BE2C (cell line): ENCODE results near the gene NUP93.

Experiments used
- DNase-seq: peaks from one replicate; pipeline ENCODE4 v3.0.0-alpha.2; 2020
- H3K27me3 ChIP-seq: fragments of 250-450 bp; sonication (Bioruptor Pico); 2 replicates; pipeline ENCODE4 v1.5.1; 2020; ENCODE audit warnings: mild to moderate bottlenecking
- H3K36me3 ChIP-seq: fragments of 250-450 bp; sonication (Bioruptor Pico); 2 replicates; pipeline ENCODE4 v1.5.1; 2020; ENCODE audit warnings: mild to moderate bottlenecking
- H3K4me1 ChIP-seq: fragments of 250-450 bp; sonication (Bioruptor Pico); 2 replicates; pipeline ENCODE4 v1.5.1; 2020
- H3K4me3 ChIP-seq: 2 replicates; pipeline ENCODE4 v1.5.1; 2011; ENCODE audit warnings: low read depth, low read length
- H3K9me3 ChIP-seq: fragments of 250-450 bp; sonication (Bioruptor Pico); 2 replicates; pipeline ENCODE4 v1.5.1; 2020
- TF ChIP-seq, protein P1 (sequence below): IDR thresholded peaks from 2 replicates; pipeline ENCODE4 v1.5.1; 2012; ENCODE audit warnings: mild to moderate bottlenecking, low read depth, low read length

The NUP93 gene

GRCh38 chr16:56702836-56703235 is 27.1 kb upstream of the NUP93 start:
- TF ChIP-seq, protein P1, sequence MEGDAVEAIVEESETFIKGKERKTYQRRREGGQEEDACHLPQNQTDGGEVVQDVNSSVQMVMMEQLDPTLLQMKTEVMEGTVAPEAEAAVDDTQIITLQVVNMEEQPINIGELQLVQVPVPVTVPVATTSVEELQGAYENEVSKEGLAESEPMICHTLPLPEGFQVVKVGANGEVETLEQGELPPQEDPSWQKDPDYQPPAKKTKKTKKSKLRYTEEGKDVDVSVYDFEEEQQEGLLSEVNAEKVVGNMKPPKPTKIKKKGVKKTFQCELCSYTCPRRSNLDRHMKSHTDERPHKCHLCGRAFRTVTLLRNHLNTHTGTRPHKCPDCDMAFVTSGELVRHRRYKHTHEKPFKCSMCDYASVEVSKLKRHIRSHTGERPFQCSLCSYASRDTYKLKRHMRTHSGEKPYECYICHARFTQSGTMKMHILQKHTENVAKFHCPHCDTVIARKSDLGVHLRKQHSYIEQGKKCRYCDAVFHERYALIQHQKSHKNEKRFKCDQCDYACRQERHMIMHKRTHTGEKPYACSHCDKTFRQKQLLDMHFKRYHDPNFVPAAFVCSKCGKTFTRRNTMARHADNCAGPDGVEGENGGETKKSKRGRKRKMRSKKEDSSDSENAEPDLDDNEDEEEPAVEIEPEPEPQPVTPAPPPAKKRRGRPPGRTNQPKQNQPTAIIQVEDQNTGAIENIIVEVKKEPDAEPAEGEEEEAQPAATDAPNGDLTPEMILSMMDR, result no peak
- Histone ChIP-seq H3K4me1 (no peaks in the 10 kb centered on the region), H3K27me3 (no peaks in the 10 kb centered on the region), H3K9me3 (no peaks in the 10 kb centered on the region), H3K4me3 (no peak overlapping the region), H3K36me3 (no peaks in the 10 kb centered on the region)
- DNase-seq, result no peak

DNA sequence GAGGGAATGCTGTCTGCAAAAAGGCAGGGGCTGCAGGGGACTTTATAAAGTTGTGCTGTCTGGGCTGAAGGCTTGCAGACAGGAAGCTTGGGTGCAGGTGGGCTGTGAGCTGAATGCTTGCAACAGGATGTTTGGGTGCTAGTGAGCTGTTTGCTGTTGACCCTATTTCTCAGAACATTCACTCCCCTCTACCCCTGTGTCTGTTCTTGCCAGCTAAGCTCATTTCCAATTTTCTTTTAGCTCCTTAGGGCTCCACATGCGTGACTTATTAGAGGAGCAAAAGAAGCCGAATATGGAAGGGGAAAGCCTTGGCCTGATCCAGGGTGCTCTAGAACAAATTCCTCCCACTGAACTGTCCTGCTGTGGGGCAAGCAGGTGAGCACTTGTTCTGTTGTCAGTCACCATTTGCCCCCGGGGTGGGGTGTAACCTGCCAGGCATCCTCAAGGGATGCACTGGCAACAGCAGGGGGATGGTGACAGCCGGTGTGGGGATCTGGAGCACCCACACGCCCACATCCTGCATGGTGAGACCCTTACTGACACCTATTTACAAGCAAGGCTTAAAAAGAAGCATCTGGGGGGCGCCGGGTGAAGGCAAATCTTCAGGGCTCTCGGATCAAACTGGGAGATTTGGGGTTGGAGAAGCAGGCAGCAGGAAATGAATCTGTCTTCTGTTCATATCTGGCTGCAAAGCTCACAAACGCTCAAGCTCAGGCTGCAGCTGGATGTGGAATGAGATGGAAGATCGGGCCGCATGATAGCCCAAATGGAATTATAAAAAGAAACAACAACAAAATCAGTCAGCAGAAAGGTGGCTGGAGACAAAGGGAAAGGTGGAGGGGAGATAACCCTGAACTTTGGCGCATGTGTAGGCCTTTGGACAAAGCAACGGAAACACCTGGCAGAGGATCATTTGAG is 21.1 kb upstream of the NUP93 start:
- TF ChIP-seq, protein P1, result no peak
- Histone ChIP-seq H3K36me3 (no peaks in the 10 kb centered on the region), H3K4me3 (no peak overlapping the region), H3K9me3 (no peaks in the 10 kb centered on the region), H3K4me1 (peaks cover 4% of the 10 kb centered on the region), H3K27me3 (no peaks in the 10 kb centered on the region)
- DNase-seq, result no peak

GRCh38 chr16:56709443-56710040 is 20.4 kb upstream of the NUP93 start:
- Histone ChIP-seq H3K4me3 (no peak overlapping the region), H3K36me3 (no peaks in the 10 kb centered on the region), H3K9me3 (no peaks in the 10 kb centered on the region), H3K4me1 (peaks cover 4% of the 10 kb centered on the region), H3K27me3 (no peaks in the 10 kb centered on the region)
- TF ChIP-seq, protein P1, result no peak
- DNase-seq, result no peak

GRCh38 chr16:56710181-56710737 is 19.7 kb upstream of the NUP93 start:
- no peak for DNase-seq
- H3K36me3 ChIP-seq, result no peaks in the 10 kb centered on the region
- H3K9me3 ChIP-seq, result no peaks in the 10 kb centered on the region
- H3K4me1 ChIP-seq, result peaks cover 4% of the 10 kb centered on the region
- H3K27me3 ChIP-seq, result no peaks in the 10 kb centered on the region
- no peak overlapping the region for H3K4me3 ChIP-seq
- TF ChIP-seq, protein P1, result no peak

GRCh38 chr16:56711862-56712261 is 18.1 kb upstream of the NUP93 start:
- TF ChIP-seq, protein P1, result no peak
- Histone ChIP-seq H3K9me3 (no peaks in the 10 kb centered on the region), H3K4me3 (no peak overlapping the region), H3K27me3 (no peaks in the 10 kb centered on the region), H3K4me1 (peaks cover 4% of the 10 kb centered on the region), H3K36me3 (no peaks in the 10 kb centered on the region)
- no peak for DNase-seq
